T-helper 2 cell treated with Interferon-gamma antibody and Interleukin-4, amounts not matched to agents 100 ng/mL and 5 ng/mL, for 36 hours (primary cell): ENCODE results near the gene SYNGR3. TPM values are rescaled to one million over a fixed set of nuclear protein-coding genes. Genes with fewer than 3 reads are reported as not detected.

ENCODE experiments used
- intact Hi-C: fragments of 100-400 bp; cut with micrococcal nuclease; formaldehyde crosslinking; loops from one replicate; pipeline ENCODE4 v1.15.1; 2023
- total RNA-seq: library from RNA; stranded (reverse); gene quantifications from 2 replicates; pipeline ENCODE4 v1.2.3, GENCODE V29; 2022

SYNGR3 gene, protein sequence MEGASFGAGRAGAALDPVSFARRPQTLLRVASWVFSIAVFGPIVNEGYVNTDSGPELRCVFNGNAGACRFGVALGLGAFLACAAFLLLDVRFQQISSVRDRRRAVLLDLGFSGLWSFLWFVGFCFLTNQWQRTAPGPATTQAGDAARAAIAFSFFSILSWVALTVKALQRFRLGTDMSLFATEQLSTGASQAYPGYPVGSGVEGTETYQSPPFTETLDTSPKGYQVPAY
- total RNA-seq, result 4.9 and 5.3 TPM in 2 replicates

- intact Hi-C loops, result loop anchor here (2.0 to 5.0 kb wide), 2 partner anchors 25 to 763 kb away; partner anchors contain the start of genes RPS2 and SRRM2
Observed at GRCh38 chr16:1989209-1990100, at the start of gene SYNGR3. SYNGR3 (plus strand) TSS chr16:1989970; CDS start chr16:1990103, 133 bp downstream.

DNA sequence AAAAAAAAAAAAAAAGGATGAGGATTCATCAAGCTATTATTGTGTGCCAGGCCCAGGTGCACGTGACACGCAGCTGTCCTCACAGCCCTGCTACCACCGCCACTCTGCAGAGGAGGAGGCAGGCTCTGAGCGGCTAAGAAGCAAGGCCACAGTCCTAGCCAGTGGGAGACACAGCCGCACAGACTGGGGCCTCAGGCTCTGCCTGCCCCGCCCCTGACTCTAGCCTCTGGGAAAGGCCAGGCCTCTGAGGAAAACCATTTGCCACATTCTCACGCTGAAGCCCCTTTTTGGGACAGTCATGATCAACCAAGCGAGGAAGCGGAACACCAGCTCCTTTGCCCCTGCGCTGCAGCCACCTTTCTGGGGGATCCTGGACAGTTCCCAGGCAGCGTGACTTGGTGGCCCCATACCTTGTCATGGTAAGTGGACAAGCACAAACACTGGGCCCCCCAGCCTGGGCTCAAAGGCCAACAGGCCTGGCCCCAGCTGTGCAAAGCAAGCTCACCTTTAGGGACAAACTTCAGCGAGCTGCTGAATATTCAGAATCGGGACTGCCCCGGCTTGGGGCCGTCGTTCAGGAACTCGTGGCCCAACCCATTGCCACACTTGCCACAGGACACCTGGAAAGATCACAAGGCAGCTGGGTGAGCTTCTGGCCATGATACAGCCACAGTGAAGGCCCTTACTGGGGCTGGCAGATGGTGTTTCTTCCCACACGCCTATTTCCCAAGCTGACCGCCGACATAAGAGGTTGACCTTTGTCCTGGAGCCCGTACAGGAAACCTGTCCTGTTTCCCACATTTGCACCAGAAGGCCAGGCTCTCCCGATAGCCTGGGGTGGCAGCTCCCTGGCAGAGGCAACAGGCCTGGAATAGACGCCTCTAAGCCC is 49.3 kb upstream of the SYNGR3 start:
- intact Hi-C loops, result no loop called here

DNA sequence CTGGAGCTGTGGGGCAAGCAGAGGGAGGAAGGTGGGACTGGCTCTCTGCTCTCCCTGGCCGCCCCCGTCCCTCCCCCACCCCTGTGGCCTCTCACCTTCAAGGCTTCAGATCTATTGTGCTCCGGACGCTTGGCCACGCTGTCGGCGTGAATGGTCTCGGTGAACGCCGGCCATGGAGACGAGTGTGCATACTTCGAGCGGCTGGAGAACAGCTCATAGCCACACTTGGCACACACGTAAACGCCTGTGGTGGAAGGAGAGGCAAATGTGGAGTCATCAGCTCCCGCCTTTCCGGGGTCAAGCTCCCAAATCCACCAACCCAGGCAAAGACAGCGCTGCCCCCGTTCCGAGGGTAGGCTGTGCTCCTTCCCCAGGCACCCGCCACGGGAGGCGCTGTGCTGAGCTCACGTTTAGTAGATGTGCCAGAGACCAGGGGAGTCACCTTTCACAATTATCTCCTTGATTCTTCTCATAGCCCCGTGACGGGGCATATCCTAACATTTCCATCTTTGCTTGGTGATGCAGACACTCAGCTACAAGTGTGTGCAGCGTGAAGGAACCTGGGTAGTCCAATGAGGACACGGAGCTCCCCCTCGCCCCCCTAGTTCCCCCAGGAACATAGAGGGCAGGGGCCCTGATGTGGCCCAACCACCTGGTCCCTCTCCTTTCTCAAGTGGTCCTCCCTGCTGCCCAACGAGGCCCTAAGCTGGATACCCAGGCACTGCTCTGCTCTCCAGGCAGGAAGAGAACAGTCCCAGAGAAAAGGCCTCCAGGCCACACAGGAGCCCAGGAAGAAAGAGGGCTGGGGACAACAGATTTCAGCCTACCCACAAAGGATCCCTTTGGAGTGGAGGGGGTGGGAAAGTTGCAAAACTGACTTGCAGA is 48.4 kb upstream of the SYNGR3 start:
- intact Hi-C loops, result loop anchor here (2.0 kb wide), 1 partner anchor 23 kb away; the partner anchor contains the start of gene RPS2

- intact Hi-C loops, result loop anchor here (2.0 kb wide), 1 partner anchor 23 kb away; the partner anchor contains the start of gene RPS2
Observed at GRCh38 chr16:1942047-1942809, 47.5 kb upstream of the SYNGR3 start.

DNA sequence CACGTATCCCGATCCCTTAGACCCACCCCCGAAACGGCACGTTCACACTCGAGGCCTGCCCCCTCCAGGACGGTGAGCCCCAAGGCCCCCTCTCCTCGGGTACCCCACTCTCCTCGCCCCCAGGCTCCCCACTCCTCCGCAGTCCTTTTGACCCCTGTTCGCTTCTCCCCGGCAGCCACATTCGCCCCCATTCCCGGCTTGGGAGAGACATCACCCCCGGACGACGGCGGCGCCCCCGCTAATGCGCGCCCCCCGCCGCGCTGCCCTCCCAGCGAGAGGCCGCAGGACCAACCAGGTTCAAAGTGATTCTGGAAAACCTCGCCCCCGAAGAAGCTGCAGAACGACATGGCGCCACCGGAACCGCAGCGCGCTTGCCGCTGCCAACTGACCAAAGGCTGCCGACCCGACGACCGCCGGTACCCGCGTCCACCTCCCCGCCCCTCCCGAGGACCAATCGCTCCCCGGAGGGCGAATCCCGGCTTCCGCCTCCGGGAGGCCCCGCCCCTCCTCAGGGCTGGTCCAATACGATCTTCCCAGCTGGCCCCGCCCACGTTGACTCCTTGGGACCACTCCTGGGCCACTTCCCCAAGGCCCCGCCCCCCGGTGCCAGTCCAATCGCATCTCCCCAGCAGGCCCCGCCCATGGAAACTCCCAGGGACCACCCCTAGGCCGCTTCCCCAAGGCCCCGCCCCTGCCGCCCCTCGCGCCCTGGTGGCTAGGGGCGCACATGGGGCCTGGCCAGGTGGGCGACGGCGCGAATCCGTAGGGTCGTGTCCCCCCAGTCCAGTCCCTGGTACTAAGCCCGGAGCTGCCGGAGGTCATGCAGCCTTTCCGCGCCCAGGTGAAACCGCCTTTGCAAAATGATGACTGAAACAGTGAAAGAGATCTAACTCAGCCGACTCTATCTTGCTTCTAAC is 46.7 kb upstream of the SYNGR3 start, which contains the start of gene MSRB1:
Gene MSRB1, minus strand, starts transcription at position 390 of the 917 bp plus-strand sequence. Its CDS starts 43 bp downstream, at position 347.
- intact Hi-C loops, result loop anchor here (1.0 to 2.0 kb wide), 2 partner anchors 16 to 22 kb away; partner anchors contain the start of genes NDUFB10 and RPS2

DNA sequence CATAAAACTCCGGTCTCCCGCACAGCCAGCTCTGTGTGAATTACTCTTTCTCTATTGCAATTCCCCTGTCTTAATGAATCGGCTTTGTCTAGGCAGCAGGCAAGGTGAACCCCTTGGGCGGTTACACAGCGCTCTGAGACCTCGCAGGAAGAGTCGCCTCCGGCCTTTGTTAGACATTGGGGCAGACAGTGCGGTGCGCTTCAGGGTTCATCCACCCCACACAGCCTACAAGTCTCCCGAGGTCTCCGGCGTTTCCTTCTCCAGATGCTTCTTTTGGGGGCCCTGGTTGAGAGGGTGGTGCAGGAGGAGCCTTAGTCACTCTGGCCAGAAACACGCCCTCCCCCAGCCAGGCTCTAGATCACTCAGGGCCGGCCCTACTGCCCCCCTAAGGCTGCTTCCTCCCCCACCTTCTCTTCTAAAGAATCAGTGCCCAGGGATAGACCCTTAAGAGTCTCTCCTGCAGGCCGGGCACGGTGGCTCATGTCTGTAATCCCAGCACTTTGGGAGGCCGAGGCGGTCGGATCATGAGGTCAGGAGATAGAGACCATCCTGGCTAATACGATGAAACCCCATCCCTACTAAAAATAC is 45.1 kb upstream of the SYNGR3 start:
- intact Hi-C loops, result no loop called here

GRCh38 chr16:1945559-1946391 is 44.0 kb upstream of the SYNGR3 start:
- intact Hi-C loops, result no loop called here

DNA sequence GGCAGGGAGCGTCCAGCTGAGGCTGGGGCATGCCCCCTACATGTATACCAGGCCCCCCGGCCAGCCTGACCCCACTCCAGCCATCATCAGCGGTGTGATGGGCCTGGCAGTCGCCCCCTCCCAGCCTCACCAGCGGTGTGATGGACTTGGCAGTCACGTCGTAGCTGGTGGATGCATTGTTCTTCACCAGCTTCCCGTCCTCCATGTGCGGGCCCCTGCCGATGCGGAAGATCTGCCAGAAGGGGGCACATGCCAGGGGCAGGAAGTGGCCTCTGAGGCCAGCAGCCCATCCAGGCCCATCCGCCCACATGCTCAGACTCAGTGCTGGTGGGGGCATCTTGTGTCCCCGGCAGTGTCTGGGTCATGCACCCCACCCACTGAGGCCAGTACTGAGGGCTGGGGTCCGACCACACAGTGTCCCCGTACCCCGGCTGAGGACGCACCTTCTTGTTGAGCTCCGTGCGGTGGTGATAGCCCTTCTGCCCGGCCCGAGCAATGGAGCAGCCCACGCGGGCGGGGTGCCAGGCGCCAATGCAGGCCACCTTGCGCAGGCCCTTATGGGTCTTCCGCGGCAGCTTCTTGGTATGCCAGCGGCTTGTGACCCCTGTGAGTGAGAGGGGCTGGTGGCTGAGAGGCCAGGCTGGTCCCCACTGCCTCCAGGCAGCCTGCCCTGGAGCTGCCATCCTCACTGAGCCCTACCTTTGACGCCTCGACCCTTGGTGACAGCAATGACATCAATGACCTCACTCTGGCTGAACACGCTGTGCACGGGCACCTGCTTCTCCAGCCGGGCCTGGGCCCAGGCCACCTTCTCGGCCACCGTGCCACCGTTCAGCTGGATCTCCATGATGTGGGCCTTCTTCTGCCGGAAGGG is 43.0 kb upstream of the SYNGR3 start:
- intact Hi-C loops, result no loop called here

- intact Hi-C loops, result no loop called here
Observed at GRCh38 chr16:1947369-1947670, 42.5 kb upstream of the SYNGR3 start.

GRCh38 chr16:1949507-1949906 is 40.3 kb upstream of the SYNGR3 start:
- intact Hi-C loops, result no loop called here

DNA sequence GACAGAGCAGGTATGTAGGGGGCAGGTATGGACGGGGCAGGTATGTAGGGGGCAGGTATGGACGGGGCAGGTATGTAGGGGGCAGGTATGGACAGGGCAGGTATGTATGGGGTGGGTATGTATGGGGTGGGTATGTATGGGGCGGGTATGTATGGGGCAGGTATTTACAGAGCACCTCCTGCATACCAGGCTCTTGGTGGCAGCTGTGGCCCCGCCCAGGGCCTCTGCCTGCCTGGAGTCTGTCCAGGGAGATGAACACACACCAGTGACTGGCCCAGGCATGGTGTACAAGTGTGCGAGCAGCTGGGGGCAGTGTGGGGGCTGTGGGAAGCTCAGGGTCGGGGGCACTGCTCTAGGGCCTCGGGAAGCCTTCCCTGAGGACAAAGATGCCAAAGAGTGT is 39.7 kb upstream of the SYNGR3 start:
- intact Hi-C loops, result no loop called here

- intact Hi-C loops, result no loop called here
Observed at GRCh38 chr16:1950559-1950958, 39.2 kb upstream of the SYNGR3 start.

GRCh38 chr16:1953734-1954133 is 36.0 kb upstream of the SYNGR3 start:
- intact Hi-C loops, result no loop called here

DNA sequence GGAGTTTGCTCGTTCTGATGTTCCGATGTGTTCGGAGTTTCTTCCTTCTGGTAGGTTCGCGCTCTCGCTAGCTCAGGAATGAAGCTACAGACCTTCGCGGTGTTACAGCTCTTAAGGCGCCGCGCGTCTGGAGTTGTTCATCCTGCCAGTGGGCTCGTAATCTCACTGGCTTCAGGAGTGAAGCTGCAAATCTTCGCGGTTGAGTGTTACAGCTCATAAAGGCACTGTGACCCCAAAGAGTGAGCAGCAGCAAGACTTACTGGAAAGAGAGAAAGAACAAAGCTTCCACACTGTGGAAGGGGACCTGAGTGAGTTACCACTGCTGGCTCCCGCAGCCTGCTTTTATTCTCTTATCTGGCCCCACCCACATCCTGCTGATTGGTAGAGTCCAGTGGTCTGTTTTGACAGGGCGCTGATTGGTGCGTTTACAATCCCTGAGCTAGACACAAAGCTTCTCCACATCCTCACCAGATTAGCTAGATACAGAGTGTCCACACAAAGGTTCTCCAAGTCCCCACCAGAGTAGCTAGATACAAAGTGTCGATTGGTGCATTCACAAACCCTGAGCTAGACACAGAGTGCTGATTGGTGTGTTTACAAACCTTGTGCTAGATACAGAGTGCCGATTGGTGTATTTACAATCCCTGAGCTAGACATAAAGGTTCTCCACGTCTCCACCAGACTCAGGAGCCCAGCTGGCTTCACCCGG is 32.2 kb upstream of the SYNGR3 start:
- intact Hi-C loops, result loop anchor here (5.0 kb wide), 1 partner anchor 185 kb away; the partner anchor contains the start of genes EME2, MRPS34 and NME3

- intact Hi-C loops, result loop anchor here (5.0 kb wide), 1 partner anchor 186 kb away; the partner anchor contains the start of genes EME2, MRPS34 and NME3
Observed at GRCh38 chr16:1958143-1958491, 31.7 kb upstream of the SYNGR3 start.
